HEK293 (cell line): ENCODE data around the gene CACNA1D.

Experiments used
- CTCF ChIP-seq: fragments of 450-650 bp; formaldehyde crosslinking; IDR thresholded peaks from 2 replicates; pipeline ENCODE4 v1.5.1; 2016; ENCODE audit warnings: missing biosample characterization, missing genetic modification characterization
- HOXA7 ChIP-seq: sonication (generic); formaldehyde crosslinking; IDR thresholded peaks from 2 replicates; pipeline ENCODE4 v1.8.1; 2022; ENCODE audit warnings: missing genetic modification reagents, borderline replicate concordance
- PRDM10 ChIP-seq: fragments of 450-650 bp; formaldehyde crosslinking; IDR thresholded peaks from 2 replicates; pipeline ENCODE4 v1.5.1; 2016; ENCODE audit warnings: missing biosample characterization, missing genetic modification characterization
- REST ChIP-seq: fragments of 450-650 bp; formaldehyde crosslinking; IDR thresholded peaks from 2 replicates; pipeline ENCODE4 v1.5.1; 2016; ENCODE audit warnings: missing biosample characterization, missing genetic modification characterization
- ZBTB21 ChIP-seq: fragments of 450-650 bp; formaldehyde crosslinking; IDR thresholded peaks from 2 replicates; pipeline ENCODE4 v1.5.1; 2017; ENCODE audit warnings: missing biosample characterization, missing genetic modification characterization
- ZBTB26 ChIP-seq: fragments of 450-650 bp; formaldehyde crosslinking; optimal IDR thresholded peaks from 2 replicates; pipeline ENCODE3; 2016; ENCODE audit warnings: missing biosample characterization, mild to moderate bottlenecking, missing genetic modification characterization
- ZBTB7A ChIP-seq: fragments of 450-650 bp; formaldehyde crosslinking; IDR thresholded peaks from 2 replicates; pipeline ENCODE4 v1.5.1; 2016; ENCODE audit warnings: low read depth, missing biosample characterization, missing genetic modification characterization
- ZNF2 ChIP-seq: fragments of 450-650 bp; formaldehyde crosslinking; IDR thresholded peaks from 2 replicates; pipeline ENCODE4 v1.5.1; 2016; ENCODE audit warnings: missing biosample characterization, missing genetic modification characterization
- ZNF558 ChIP-seq: fragments of 450-650 bp; formaldehyde crosslinking; IDR thresholded peaks from 2 replicates; pipeline ENCODE4 v1.5.1; 2016; ENCODE audit warnings: missing biosample characterization, missing genetic modification characterization
- ZNF76 ChIP-seq: fragments of 450-650 bp; formaldehyde crosslinking; IDR thresholded peaks from 2 replicates; pipeline ENCODE4; 2016; ENCODE audit warnings: low read depth, missing biosample characterization, missing genetic modification characterization, borderline replicate concordance
- ZSCAN23 ChIP-seq: fragments of 450-650 bp; formaldehyde crosslinking; IDR thresholded peaks from 2 replicates; pipeline ENCODE4 v1.5.1; 2016; ENCODE audit warnings: missing biosample characterization, missing genetic modification characterization

- TF ChIP-seq CTCF (tag by site-specific recombination) (no peak), HOXA7 (CRISPR knock-in tag) (no peak), ZNF76 (tag by site-specific recombination) (no peak), ZBTB7A (tag by site-specific recombination) (no peak), ZBTB26 (no peak), ZBTB21 (tag by site-specific recombination) (no peak), PRDM10 (no peak), ZNF2 (tag by site-specific recombination) (no peak), ZNF558 (no peak), REST (tag by site-specific recombination) (no peak), ZSCAN23 (tag by site-specific recombination) (no peak)
These were observed 88.8 kb downstream of the CACNA1D start for GRCh38 chr3:53583161-53583690.
